ENCODE measurements around the gene GARRE1.

Gene GARRE1

GRCh38 chr19:34295103-34295502, 40.7 kb downstream of the GARRE1 start:
- no peak for DNase-seq

DNA sequence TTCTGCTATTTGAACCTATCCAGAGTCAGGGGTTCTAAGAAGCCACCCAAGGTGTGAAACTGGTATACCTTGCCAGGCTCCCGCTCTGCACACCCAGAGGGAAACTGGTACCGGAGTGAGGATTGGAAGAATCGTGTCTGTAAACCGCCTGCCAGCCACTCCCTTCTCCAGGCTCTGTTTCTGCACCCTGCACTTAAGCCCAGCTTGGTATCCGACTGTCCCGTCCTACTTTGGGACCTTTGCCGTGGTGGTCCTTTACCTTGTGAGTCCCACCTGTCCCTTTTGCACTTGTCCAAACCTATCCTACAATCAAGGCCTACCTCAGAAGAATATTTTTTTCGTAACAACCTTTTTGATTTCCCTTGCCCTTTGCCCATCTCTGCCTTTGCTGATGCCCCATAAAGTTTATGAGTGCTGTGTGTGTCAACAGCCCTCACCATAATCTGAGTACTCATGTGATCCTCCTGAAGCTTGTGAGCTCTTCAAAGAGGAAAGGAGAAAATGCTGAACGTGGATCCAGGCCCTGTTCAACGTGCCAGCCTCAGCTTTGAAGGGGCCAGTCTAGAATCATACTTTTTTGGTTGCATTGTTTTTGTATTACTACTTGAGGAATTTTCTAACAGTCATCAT, 44.7 kb downstream of the GARRE1 start:
- no peak for DNase-seq

GRCh38 chr19:34299576-34299975, 45.2 kb downstream of the GARRE1 start:
- DNase-seq, result no peak

GRCh38 chr19:34300380-34300779, 46.0 kb downstream of the GARRE1 start:
- no peak for DNase-seq

GRCh38 chr19:34300962-34301361, 46.6 kb downstream of the GARRE1 start:
- no peak for DNase-seq
